ENCODE measurements around the gene GLIS1.

GRCh38 chr1:53540604-53541262, 198.2 kb downstream of the GLIS1 start:
- TF ChIP-seq FOS (IDR thresholded peaks at IDR 0.05; ENCODE audit: borderline replicate concordance, insufficient read depth, low read length) (no peak), POLR2A (IDR thresholded peaks at IDR 0.05; ENCODE audit: low read depth, low read length) (no peak)
